ENCODE data around the gene PROX1. TPM values are rescaled to one million over a fixed set of nuclear protein-coding genes. Genes with fewer than 3 reads are reported as not detected.

The PROX1 gene
- polyA plus RNA-seq, 1 donor (not counting 4 experiments of a cell fraction or from before 2014, with no cell fraction given), result 0.20 TPM

DNA sequence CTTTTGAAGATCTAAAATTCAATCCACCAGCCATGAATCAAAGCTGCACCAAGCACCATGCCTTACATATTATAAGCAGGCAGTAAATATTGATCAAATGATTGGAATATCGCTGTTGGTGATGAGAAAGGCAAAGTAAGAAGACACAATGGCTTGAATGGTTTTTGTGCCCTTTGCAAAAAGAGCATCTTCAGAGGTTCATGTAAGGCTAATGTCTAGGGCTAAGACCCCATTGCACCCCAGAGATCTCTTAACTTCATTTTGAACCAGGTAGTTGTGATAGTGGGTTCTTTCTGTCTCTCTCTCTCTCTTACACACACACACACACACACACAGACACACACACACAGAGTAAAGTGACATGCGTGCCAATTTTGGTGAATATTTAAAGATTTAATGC is 12.0 kb downstream of the PROX1 start:
- no peaks in the 10 kb centered on the region for H4K20me1 ChIP-seq (ENCODE audit: control insufficient read depth, extremely low read depth, insufficient read depth, low read length)
- H3K27me3 ChIP-seq (ENCODE audit: control insufficient read depth, extremely low read depth, insufficient read depth, low read length), result no peaks in the 10 kb centered on the region
- no peaks in the 10 kb centered on the region for H3K79me2 ChIP-seq (ENCODE audit: control insufficient read depth, insufficient read depth, low read length)
- H3K4me2 ChIP-seq (ENCODE audit: control insufficient read depth, extremely low read depth, insufficient read depth, low read depth, low read length), result no peak overlapping the region
- H3K4me3 ChIP-seq (ENCODE audit: control insufficient read depth in 2 of 3, extremely low read depth in 1 of 3, insufficient read depth in 2 of 3, low read depth in 1 of 3, low read length in 3 of 3), result no peak overlapping the region
- H3K4me1 ChIP-seq (ENCODE audit: control insufficient read depth, extremely low read depth, insufficient read depth, low read length), result no peaks in the 10 kb centered on the region
- H3K9me3 ChIP-seq (ENCODE audit: control insufficient read depth, low read depth, low read length), result no peaks in the 10 kb centered on the region
- no peaks in the 10 kb centered on the region for H3K9me1 ChIP-seq (ENCODE audit: control insufficient read depth, extremely low read depth, insufficient read depth, low read length)
- no peaks in the 10 kb centered on the region for H3K36me3 ChIP-seq (ENCODE audit: control insufficient read depth in 2 of 2, extremely low read depth in 1 of 2, insufficient read depth in 2 of 2, low read length in 2 of 2)
- no peak overlapping the region for H3K9ac ChIP-seq (ENCODE audit: control insufficient read depth, extremely low read depth, insufficient read depth, low read length)
- no peak for DNase-seq (ENCODE audit: low read depth, low spot score)
- no peak overlapping the region for H2AFZ ChIP-seq (ENCODE audit: control insufficient read depth, low read length)
- no peak for FAIRE-seq
- H3K27ac ChIP-seq (ENCODE audit: control insufficient read depth, insufficient read depth, low read length), result no peak overlapping the region
- TF ChIP-seq, protein P1, sequence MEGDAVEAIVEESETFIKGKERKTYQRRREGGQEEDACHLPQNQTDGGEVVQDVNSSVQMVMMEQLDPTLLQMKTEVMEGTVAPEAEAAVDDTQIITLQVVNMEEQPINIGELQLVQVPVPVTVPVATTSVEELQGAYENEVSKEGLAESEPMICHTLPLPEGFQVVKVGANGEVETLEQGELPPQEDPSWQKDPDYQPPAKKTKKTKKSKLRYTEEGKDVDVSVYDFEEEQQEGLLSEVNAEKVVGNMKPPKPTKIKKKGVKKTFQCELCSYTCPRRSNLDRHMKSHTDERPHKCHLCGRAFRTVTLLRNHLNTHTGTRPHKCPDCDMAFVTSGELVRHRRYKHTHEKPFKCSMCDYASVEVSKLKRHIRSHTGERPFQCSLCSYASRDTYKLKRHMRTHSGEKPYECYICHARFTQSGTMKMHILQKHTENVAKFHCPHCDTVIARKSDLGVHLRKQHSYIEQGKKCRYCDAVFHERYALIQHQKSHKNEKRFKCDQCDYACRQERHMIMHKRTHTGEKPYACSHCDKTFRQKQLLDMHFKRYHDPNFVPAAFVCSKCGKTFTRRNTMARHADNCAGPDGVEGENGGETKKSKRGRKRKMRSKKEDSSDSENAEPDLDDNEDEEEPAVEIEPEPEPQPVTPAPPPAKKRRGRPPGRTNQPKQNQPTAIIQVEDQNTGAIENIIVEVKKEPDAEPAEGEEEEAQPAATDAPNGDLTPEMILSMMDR (optimal IDR thresholded peaks at IDR 0.05 in 1 of 3, IDR thresholded peaks at IDR 0.05 in 1 of 3, conservative IDR thresholded peaks at IDR 0.05 in 1 of 3; ENCODE audit: extremely low read depth in 1 of 3, insufficient read depth in 2 of 3, low read length in 3 of 3), result no peak
- TF ChIP-seq EZH2 (IDR thresholded peaks at IDR 0.05; ENCODE audit: low read length), result no peak
- dilution Hi-C loops (cut with MboI; ENCODE audit: extremely low pct_ligation_motif_present, low sequenced_read_pairs), result no loop called here

DNA sequence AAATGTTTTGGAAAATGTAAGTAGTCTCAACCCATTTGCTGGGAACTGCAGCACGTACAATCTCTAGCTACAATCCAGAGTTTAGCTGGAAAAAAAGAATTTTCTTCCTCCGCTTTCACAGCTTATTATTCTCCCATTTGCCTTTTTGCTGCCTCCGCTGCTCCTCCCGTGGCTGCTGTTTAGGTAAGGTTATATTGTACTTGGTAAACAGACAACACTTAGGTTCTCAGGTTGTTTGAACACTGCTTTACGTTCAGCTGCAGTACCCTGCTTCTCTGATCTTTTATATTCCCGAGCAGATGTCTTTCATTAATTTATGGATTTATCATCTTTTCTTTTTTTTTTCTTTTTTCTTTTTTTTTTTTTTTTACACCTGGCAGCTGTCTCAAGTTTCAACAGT is 14.3 kb downstream of the PROX1 start:
- Histone ChIP-seq H3K36me3 (ENCODE audit: control insufficient read depth in 2 of 2, extremely low read depth in 1 of 2, insufficient read depth in 2 of 2, low read length in 2 of 2) (no peaks in the 10 kb centered on the region), H3K4me2 (ENCODE audit: control insufficient read depth, extremely low read depth, insufficient read depth, low read depth, low read length) (no peak overlapping the region), H3K4me3 (ENCODE audit: control insufficient read depth in 2 of 3, extremely low read depth in 1 of 3, insufficient read depth in 2 of 3, low read depth in 1 of 3, low read length in 3 of 3) (no peak overlapping the region), H3K9me1 (ENCODE audit: control insufficient read depth, extremely low read depth, insufficient read depth, low read length) (no peaks in the 10 kb centered on the region), H3K9ac (ENCODE audit: control insufficient read depth, extremely low read depth, insufficient read depth, low read length) (no peak overlapping the region), H3K79me2 (ENCODE audit: control insufficient read depth, insufficient read depth, low read length) (no peaks in the 10 kb centered on the region), H2AFZ (ENCODE audit: control insufficient read depth, low read length) (no peak overlapping the region), H4K20me1 (ENCODE audit: control insufficient read depth, extremely low read depth, insufficient read depth, low read length) (no peaks in the 10 kb centered on the region), H3K4me1 (ENCODE audit: control insufficient read depth, extremely low read depth, insufficient read depth, low read length) (no peaks in the 10 kb centered on the region), H3K27me3 (ENCODE audit: control insufficient read depth, extremely low read depth, insufficient read depth, low read length) (no peaks in the 10 kb centered on the region), H3K9me3 (ENCODE audit: control insufficient read depth, low read depth, low read length) (no peaks in the 10 kb centered on the region), H3K27ac (ENCODE audit: control insufficient read depth, insufficient read depth, low read length) (no peak overlapping the region)
- FAIRE-seq (no peak), DNase-seq (ENCODE audit: low read depth, low spot score) (no peak)
- TF ChIP-seq, protein P1 (optimal IDR thresholded peaks at IDR 0.05 in 1 of 3, IDR thresholded peaks at IDR 0.05 in 1 of 3, conservative IDR thresholded peaks at IDR 0.05 in 1 of 3; ENCODE audit: extremely low read depth in 1 of 3, insufficient read depth in 2 of 3, low read length in 3 of 3), result no peak
- TF ChIP-seq EZH2 (IDR thresholded peaks at IDR 0.05; ENCODE audit: low read length), result no peak
- dilution Hi-C loops (cut with MboI; ENCODE audit: extremely low pct_ligation_motif_present, low sequenced_read_pairs), result no loop called here

Data from keratinocyte (primary cell).